Measurements from ENCODE around the gene BOLA1.

BOLA1 gene

DNA sequence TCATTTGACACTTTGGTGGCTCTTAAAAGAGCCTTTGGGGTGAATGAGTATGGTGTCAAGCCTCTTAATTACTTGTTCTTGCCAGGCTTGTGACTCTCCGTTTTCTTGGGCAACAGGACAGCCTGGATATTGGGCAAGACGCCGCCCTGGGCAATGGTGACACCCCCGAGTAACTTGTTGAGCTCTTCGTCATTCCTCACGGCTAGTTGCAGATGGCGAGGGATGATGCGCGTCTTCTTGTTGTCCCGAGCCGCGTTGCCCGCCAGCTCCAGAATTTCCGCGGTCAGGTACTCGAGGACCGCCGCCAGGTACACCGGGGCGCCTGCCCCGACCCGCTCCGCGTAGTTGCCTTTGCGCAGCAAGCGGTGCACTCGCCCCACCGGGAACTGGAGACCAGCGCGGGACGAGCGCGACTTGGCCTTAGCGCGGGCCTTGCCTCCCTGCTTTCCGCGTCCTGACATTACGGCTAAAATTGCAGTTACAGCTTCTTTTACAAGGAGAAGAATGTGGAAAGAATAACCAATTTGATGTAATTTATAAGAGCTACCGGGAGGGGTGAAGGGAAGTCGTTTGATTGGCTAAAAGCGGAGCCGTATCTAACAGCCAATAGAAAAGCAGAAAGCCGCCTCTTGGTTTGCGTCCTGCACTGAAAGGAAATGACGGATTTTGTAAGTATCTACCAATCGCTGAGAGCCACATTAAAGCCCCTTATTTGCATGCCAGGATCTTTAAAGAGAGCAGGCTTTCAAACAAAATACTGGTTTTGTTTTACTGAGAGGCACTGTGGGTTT lies 11.7 kb upstream of the BOLA1 start:
- peak; percentile 91 for DNase-seq

DNA sequence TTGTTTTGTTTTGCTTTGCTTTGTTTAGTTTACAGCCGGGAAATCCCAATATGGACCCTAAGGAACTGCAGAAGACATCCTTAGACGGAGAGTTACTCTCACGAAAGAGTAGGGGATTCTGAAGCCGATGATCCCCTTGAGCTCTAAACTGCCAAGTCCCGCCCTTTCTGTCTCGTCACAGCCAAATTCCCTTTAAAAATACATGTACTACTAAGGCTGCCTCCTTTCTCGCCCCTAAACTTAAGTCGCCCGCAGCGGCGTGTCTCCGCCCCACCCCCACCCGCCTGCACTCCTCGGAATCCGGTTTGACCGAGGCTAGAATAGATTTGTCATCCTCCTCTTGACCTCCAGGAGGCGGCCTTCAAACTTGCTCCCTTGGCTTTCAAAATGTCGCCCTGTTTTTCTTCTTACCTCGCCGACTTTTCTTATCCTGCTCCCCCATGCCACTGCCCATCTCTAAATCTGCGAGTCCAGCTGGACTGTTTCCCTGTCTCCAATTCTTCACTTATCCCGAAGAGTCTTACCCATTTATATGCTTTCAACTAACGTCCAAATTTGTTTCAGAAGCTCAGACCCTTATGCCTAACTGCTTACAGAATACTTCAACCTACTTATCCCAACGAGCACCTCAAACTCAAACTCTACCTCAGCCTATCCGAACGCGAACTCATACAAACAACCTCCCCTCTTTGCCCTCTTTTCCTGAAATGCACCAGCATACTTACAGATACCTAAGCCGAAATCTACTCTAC lies 10.9 kb upstream of the BOLA1 start:
- peak; percentile 74 for DNase-seq

DNA sequence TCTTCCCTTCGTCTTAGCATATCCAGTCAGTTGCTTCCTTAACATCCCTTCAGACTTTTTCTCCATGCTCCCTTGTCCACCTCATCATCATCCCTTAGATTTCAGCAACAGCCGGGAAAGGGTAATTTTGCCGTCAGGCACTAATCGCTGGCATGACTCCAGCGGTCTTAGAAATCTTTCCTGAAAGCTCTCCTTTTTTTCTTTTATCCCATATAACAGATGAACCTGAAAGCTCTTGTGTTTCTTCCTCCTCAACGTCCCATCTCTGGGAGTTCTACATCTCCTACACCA lies 10.4 kb upstream of the BOLA1 start:
- no peak for DNase-seq

DNA sequence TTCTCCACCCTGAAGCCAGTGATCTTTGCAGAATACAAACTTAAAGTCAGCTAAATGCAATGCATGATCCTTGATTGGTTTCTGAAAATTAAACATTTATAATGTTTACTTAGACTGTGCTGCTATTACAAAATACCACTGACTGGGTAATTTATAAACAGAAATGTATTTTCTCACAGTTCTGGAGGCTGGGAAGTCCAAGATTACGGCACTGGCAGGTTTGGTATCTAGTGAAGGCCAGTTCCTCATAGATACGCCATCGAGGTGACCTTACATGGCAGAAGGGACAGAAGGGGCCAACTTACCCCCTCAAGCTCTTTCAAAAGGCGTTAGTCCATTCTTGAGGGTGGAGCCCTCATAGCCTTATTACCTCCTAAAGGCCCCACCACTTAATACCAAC lies 2.8 kb upstream of the BOLA1 start:
- no peak for DNase-seq

DNA sequence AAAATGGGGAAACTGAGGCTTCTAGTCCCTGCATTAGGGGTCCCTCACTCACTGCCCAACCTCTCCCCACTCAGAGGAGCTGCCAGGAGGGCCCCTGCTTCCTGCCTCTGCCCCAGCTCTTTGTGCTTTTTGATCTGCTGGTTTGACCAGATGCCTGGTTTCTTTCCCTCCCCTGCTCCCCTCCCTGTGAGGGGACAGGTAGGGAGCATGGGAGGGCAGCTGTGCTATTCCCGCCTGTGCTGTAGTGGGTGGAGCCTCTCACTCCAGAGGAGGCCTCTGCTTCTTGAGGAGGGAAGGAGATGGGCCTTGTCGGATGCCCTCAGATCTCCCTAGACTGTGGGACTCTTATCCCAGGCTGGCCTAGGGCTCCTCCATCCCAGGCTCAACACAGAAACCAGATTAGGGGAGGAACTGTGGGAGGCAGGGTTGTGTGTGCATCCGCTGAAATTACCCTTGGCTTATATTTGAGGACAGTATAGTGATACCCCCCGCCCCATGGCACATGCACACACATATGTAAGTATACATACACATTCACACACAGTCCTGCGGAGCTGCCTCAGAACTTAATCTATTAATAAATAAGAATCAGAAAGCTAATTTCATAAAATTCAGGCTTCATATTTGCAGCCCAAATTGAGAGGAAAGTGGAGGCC lies 4.6 kb downstream of the BOLA1 start:
- no peak for DNase-seq

DNA sequence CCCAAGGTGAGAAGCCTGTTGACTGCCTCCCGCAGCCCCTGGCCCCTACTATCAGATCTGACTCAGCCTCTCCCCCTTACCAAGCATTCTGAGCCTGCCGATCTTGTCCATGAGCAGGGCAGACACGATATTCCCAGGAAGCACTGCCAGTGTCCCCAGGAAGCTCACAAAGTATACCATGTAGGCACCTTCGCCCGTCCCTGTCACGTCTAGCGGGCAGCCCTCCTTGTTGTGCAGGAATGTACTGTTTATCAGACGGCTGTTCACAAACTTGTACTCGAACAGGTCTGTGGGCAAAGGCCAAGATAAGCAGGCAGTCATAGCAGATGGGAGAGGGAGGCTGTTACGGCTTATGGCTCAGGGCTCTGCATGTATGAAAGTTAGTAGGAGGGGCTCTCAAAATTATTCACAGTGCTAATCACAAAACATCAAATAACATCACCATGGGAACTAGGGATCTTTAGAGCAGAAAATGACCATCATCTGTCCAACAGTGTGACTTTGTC lies 7.3 kb downstream of the BOLA1 start:
- DNase-seq: no peak

DNA sequence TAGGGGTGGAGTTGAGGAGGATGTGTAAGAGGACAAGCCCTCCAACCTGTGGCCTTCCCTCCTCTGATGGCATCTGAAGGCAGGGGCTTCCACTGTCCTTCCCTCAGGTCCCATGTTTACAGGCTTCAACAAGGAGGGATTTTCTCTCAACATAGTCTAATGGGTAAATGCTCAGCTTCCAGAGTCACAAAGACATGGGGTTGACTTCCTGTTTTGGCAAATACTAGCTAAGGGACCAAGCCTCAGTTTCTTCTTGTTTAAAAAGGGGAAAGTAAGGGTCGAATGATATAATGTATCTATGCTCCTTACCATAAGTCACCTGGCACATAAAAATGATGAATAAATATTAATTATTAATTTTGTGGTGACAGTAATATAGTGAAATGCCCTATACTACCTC lies 15.2 kb downstream of the BOLA1 start:
- DNase-seq: no peak

DNA sequence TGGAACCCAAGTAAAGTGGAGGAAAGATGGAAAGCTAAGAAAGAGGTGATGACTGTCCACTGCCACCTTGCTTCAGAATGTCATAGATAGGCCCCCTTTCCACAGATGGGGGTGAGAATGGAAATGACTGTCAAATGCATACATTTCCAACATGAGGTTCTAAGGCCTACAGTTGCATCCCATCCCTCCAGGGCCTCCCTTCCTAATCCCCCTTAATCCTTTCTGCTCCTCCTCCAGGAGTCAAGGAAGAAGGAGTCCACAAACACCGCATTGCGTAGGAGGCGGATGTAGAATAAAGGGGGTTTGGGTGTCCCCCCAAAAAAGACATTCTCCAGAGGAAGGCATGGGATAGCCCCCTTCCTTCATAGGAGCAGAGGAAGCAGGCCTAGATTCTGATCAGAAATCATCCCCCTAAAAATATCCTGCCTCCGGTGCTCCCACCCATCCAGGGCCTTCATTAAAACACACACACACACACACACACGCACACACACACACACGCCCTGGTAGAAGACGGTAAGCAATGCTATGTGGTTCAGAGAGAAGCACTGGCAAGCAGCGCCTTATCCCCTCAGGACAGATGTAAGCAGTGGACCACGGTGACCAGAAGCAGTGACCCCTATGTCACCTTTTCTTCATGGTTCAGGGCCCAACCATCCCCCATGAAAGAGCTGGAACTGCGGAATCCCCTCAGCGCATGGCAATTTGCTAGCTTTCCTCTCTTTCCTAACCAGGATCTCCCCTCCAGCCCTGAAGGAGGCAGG lies 16.2 kb downstream of the BOLA1 start:
- DNase-seq: no peak

DNA sequence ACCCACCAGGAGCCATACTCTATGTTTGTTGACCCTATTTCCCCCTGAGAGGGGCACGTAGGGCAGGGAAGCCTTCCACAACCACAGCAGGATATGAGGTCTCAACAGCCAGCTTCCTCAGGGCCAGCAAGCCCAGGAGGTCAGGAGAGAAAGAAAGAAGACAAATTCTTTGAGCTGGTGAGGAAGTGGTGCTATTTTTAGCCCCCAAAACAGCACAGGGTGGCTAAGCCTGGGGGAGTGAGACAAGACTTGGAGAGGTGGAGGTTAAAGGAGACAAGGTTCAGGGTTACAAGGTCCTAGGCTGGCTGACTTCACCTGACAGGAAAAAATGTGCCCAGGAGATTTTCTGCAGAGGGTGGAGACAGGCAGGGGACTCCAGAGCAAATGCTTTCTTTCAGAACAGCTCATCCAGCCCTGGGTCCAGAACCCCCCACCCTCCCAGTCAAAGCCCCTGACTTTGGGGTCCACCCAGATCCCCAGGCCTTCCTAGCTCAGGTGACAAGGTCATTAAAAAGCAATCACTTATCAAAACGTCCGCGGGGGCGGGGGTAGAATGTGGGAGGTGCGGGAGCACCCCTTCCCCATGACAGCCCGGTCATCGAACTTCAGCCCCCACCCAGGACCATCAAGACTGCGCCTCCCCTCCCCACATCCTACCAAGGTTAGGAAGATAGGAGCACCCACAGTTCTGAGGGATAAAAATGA lies 17.0 kb downstream of the BOLA1 start:
- DNase-seq: no peak

DNA sequence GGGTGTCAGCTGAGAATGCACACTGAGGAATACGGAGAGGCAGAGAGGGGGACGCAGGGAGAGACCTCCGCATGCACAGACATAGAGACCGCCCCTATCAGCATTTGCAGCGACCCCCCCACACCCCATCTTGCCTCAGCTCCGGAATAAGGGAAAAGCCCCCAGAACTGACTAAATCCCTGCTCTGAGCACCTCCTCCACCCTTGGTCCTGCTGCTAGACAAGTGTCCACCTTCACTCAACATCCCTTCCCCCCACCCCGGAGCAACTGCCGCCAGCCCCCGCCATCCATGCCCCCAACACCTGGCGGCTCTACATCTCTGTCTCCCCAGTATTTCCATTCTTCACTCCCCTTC lies 17.5 kb downstream of the BOLA1 start:
- DNase-seq: no peak

DNA sequence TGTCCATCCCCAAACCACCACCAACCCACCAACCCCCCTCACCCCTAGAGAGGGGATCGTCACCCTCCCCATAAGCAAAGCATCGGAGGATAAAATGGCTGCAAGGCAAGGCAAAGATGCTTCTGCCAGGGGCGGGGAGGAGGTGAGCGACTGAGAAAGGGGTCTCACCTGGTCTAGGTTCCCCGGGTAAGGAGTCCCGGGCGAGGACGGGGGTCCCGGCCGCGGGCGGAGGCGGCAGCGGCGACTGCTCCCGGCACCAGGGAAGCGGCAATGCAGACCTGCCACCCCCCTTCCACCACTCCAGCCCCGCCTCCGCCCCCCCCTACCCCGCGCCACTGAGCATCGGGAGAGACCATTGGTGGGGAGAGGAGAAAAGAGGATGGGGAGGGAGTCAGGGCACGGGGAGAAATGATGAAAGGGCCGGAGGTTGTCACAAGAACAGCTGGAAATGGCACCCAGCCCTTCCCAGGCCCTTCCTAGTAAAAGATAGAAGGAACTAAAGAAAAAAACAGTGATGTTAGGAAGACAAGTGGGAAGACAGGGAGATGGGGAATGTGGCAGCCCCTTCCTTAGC lies 18.3 kb downstream of the BOLA1 start, which contains the start of gene SV2A:
TSS of gene SV2A (minus strand) at position 274 of the 574 bp plus-strand sequence. CDS start 4,004 bp downstream, outside the sequence.
- DNase-seq: peak; percentile 31

DNA sequence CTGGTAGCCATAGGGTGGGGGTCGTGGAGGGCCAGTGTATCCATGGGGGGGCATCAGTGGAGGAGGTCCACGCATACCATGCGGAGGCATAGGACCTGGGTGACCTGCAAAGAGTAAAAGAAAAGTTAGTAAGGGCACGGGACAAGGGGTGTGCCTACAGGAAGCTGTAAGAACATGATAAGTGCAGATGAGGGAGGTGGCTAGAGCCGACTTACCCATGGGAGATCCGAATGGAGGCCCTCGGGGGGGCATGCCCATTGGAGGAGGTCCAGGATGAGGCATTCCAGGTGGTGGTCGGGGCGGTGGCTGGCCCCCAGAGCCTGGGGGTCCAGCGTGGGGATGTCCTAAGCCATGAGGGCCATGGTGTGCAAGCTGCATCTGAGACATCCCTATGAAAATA lies 24.3 kb downstream of the BOLA1 start:
- DNase-seq: no peak

DNA sequence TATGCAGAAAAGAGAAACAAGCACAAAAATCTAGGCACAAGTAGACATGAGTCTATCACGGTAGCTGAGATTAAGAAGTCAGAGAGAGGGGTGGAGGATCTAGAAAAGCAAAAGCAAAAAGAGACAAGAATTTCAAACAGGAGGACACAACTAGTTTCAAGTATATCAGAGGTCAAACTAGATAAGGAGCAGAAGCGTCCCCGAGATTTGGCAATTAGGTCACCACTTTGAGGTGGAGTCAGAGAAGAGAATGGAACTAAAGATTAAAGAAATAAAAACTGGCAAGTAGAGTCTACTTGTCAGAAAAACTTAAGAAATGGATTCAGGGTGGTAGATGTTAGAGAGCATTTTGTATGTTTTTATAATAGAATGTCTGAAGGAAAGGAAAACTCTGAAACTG lies 26.0 kb downstream of the BOLA1 start:
- DNase-seq: no peak

DNA sequence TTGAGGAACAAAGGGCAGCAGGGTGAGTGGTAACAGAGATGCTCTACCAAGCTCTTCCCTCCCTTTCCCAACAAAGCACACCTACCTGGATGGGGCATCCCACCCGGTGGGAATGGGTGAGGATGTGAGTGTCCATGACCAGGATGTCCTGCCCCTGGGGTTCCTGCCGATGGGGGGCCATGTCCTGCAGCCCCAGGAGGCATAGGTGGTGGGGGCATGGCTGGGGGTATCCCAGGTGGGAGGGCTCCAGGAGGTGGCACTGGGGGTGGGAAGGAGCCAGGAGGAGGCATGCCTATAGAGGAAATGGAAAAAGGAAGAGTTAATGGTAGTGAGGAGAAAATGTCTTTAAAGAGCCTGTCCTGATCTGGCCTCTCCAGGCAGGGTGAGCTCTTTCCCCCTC lies 26.4 kb downstream of the BOLA1 start:
- no peak for DNase-seq

DNA sequence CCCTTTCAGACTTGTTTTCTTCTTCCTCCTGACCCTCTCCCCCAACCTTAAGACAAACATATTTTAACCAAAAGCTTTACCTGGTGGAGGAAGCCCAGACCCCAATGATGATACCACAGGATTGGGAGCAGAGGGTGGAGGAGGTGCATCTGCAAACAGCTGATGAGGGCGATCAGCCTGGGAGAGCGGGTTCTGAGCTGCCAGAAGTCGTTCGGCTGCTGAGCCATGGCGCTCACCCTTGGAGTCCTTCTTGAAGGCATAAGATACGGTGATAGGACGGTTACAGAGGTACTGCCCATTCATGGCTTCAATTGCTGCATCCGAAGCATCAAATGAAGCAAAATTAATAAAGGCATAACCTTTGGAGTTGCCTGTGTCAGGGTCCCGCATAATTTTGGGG lies 26.9 kb downstream of the BOLA1 start:
- no peak for DNase-seq

DNA sequence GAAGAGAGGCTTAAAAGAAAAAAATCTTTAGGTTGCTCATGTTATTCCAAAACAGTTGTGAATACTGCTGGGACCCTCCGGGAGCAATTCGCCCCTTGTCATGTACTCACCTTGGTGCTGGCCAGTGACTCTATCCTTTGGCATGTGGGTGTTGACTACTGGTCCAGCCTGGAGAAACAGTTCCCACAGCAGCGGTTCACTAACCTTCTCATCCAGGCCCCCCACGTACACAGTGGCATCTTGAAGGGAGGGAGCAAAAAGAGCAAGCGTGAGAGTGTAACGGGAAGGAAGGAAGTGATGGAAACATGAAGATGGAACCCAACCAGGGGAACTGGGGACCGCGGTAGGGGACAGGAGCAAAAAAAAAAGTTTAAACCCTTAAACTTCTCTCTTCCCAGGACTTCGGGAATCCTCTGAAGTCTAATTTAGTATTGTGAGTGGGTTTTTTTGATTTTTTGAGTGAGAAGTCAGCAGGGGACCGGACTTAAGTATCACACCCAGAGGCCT lies 27.7 kb downstream of the BOLA1 start:
- DNase-seq: no peak

DNA sequence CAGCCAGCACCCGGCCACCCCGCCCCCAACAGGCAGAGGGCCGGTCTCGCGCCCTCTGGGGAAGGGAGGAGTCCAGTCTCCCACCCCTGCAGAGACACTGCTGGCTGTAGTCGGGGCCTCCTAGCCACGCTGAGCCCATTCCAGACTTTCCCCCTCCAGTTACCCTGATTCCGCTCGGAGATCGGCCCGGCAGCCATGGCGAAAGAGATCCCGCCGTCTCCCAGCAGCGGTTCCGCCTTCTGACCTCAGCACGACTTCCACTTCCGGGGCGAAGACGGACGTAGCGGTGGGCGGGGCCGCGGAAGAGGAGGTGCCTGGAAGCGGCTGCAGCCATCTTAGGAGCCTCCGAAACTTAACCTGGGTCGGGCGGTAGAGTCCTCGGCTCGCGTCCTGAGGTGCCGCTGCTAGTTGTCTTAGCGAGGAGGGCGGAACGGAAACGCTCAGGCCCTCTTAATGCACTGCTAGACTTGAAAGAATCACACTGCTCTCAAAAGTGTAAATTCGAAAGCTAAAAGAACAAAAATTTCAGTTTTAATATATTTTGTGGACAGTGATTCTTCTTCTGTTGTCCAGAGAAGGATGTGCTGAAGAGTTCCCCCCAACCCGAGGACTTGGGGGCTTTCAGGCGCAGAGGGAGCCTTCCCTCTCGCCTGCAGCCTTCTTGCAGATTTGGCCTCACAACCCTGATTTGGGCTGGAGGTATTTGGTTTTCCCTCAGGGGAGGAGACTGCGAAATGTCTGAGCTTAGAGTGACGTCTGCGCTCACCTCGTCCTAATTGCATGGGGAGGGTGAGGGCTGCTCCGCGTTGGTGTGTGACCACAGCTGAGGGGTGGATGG lies 28.4 kb downstream of the BOLA1 start, which contains the start of gene SF3B4:
TSS of gene SF3B4 (minus strand) at position 241 of the 838 bp plus-strand sequence. CDS start at position 197, 44 bp downstream.
- peak; percentile 89 for DNase-seq

DNA sequence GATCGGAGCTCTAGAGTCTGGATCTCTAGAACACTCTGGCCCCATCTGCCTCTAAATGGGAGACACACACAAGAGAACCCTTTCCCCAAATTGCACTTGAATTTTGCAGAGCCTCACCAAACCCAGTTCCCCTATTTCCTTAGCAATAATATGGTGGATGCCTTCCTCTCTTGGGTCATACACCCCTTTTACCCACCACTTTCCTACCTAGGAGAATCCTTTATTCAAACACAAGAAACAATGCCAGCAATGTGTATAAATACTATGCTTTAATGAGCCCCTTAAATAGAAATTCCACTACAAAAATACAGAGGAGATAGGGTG lies 29.0 kb downstream of the BOLA1 start:
- no peak for DNase-seq

DNA sequence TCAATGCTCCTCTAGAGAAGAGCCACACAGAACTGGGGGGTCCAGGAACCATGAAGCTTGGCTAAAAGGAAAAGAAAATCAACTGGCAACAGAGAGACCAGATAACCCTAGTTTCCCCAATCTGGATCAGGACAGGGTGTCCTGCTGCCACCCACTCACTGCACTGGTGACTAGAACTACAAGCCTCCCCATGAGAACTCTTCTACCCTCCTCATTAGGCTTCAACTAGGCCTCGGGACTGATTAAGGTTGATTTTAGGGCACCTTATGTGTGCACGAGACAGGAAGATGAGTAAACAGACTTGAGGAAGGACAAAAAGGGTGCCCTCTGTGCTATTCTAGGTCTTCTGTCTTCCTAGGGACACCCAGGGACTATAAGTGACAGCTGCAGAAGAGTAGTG lies 30.5 kb downstream of the BOLA1 start:
- DNase-seq: no peak

DNA sequence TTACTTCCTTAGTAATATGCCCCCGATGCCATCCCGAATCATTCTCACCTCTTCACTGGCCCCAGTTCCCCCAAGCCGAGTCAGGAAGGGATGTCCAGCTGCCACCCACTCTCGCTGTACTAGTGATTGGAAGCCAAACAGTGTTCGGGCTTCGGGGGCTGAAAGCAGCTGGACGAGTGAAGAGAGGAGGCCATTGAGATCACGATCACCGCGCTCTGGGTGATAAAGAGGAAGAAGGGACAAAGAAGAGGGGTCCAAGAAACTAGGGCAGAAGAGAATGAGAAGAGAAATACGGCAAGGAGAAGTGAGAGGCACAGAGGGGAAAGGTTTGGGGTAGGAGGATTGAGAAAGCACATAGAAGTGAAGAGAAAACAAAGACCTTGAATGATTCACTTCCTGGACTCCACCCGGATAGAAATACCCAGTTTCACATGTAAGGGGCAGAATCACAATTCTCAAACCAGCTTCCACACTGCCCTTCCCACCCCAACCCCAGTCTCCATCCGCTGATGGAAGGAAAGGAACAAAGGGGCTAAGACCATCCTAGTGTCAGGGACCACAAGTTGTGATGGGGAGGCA lies 31.9 kb downstream of the BOLA1 start:
- no peak for DNase-seq

DNA sequence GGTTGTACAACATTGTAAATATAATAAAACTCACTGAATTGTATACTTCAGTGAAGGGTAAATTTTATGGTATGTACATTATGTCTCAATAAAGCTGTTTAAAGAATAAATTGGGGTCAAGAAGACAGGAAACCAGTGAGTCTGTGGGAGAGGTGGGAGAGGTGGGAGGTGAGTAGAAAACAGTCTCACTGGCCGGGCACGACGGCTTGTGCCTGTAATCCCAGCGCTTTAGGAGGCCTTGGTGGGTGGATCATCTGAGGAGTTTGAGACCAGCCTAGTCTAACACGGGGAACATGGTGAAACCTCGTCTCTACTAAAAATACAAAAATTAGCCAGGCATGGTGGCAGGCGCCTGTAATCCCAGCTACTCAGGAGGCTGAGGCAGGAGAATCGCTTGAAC lies 33.1 kb downstream of the BOLA1 start:
- no peak for DNase-seq
